GM18502 (cell line): ENCODE data around the gene TRIM60.
"Not testable (repeated sequence)": the region's sequence is repeated elsewhere in the genome, so short reads cannot be mapped to it uniquely, and the experiment has no call there.

ENCODE experiments used
- ATAC-seq: cut with Tn5 transposase; IDR thresholded peaks from one replicate; pipeline ENCODE4 v1.9.1; 2021; ENCODE audit warnings: mild to moderate bottlenecking; ENCODE audit not compliant: unreplicated experiment, poor library complexity

TRIM60 gene

GRCh38 chr4:165048170-165048569 lies 16.4 kb downstream of the TRIM60 start:
- no peak for ATAC-seq

- ATAC-seq, result no peak
These were observed 20.8 kb downstream of the TRIM60 start for GRCh38 chr4:165052627-165053026.

GRCh38 chr4:165053645-165054044 lies 21.8 kb downstream of the TRIM60 start, which contains the start of gene TRIM75:
Gene TRIM75 (plus strand): TSS chr4:165053866. CDS start chr4:165059148, 5,282 bp downstream.
- ATAC-seq, result no peak

- ATAC-seq, result no peak
These were observed 23.8 kb downstream of the TRIM60 start for GRCh38 chr4:165055601-165056000.

GRCh38 chr4:165058666-165059065 lies 26.9 kb downstream of the TRIM60 start:
- ATAC-seq, result no peak

GRCh38 chr4:165059386-165059785 lies 27.6 kb downstream of the TRIM60 start:
- no peak for ATAC-seq

- no peak for ATAC-seq
These were observed 29.1 kb downstream of the TRIM60 start for GRCh38 chr4:165060938-165061337.

- ATAC-seq, result no peak
These were observed 38.8 kb downstream of the TRIM60 start for GRCh38 chr4:165070560-165070959.

- ATAC-seq, result not testable (repeated sequence)
These were observed 41.5 kb downstream of the TRIM60 start for GRCh38 chr4:165073346-165073745.

- no peak for ATAC-seq
These were observed 45.3 kb downstream of the TRIM60 start for GRCh38 chr4:165077034-165077578.

- ATAC-seq, result no peak
These were observed 47.7 kb downstream of the TRIM60 start for GRCh38 chr4:165079476-165079875.

- not testable (repeated sequence) for ATAC-seq
These were observed 53.0 kb downstream of the TRIM60 start for GRCh38 chr4:165084787-165085186.

GRCh38 chr4:165085946-165086345 lies 54.1 kb downstream of the TRIM60 start:
- ATAC-seq, result no peak

- ATAC-seq, result no peak
These were observed 56.6 kb downstream of the TRIM60 start for GRCh38 chr4:165088366-165088765.
